Astrocyte of the cerebellum (primary cell): ENCODE measurements around the gene PARD3B.

ENCODE experiments used
- DNase-seq: peaks from one replicate; pipeline ENCODE4 v3.0.0-alpha.2; 2011; ENCODE audit warnings: low read depth
- H3K4me3 ChIP-seq: 2 replicates; pipeline ENCODE4 v1.5.1; 2011; ENCODE audit warnings: mild to moderate bottlenecking, low read depth, low read length, moderate library complexity
- in situ Hi-C: cut with HindIII; loops from 2 replicates; pipeline ENCODE4 v1.10.0; 2017; ENCODE audit warnings: low sequenced_read_pairs
- TF ChIP-seq, protein P1 (sequence below): IDR thresholded peaks from 2 replicates; pipeline ENCODE4 v1.5.1; 2012; ENCODE audit warnings: low read length, low read depth, moderate library complexity, mild to moderate bottlenecking; ENCODE audit errors: missing control alignments

The PARD3B gene

DNA sequence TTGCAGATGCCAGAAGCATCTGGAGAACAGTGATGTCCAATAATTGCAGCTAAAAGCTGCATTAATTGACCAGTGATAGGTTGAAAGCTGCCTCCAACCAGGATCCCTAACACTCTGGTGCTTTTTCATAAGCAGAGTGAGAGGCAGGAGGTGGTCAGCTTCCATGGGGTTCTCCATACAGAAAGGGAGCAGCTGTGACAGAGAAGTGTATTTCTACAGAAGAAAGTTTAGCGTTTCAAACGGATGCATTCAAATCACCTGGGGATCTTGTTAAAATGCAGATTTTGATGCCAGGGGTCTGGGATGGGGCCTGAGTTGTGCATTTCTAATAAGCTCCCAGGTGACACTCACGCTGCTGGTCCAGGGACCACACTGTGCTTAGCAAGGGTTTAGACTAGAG lies 920.5 kb downstream of the PARD3B start:
- DNase-seq = no peak
- no peak overlapping the region for H3K4me3 ChIP-seq
- TF ChIP-seq, protein P1, sequence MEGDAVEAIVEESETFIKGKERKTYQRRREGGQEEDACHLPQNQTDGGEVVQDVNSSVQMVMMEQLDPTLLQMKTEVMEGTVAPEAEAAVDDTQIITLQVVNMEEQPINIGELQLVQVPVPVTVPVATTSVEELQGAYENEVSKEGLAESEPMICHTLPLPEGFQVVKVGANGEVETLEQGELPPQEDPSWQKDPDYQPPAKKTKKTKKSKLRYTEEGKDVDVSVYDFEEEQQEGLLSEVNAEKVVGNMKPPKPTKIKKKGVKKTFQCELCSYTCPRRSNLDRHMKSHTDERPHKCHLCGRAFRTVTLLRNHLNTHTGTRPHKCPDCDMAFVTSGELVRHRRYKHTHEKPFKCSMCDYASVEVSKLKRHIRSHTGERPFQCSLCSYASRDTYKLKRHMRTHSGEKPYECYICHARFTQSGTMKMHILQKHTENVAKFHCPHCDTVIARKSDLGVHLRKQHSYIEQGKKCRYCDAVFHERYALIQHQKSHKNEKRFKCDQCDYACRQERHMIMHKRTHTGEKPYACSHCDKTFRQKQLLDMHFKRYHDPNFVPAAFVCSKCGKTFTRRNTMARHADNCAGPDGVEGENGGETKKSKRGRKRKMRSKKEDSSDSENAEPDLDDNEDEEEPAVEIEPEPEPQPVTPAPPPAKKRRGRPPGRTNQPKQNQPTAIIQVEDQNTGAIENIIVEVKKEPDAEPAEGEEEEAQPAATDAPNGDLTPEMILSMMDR = no peak
- in situ Hi-C loops = no loop called here

DNA sequence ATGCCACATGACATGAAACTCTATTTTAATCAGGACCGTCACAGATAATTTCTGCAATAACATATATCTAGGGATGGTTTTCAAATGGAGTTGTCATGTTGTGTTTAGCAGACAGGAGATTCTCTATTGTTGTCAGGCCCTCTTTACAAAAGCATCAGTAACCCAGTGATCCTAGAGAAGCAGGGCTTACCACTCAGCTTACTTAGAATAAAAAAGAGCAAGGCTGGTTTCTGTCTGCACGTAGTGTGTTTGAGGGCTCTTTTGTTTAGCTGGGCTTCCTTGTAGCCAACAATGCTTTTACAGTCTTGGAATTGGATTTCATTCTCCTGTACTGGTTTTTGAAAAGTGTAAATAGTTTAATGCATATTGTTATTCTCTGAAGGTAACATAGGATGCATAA lies 926.5 kb downstream of the PARD3B start:
- TF ChIP-seq, protein P1 = no peak
- DNase-seq = no peak
- in situ Hi-C loops = no loop called here
- H3K4me3 ChIP-seq = no peak overlapping the region

DNA sequence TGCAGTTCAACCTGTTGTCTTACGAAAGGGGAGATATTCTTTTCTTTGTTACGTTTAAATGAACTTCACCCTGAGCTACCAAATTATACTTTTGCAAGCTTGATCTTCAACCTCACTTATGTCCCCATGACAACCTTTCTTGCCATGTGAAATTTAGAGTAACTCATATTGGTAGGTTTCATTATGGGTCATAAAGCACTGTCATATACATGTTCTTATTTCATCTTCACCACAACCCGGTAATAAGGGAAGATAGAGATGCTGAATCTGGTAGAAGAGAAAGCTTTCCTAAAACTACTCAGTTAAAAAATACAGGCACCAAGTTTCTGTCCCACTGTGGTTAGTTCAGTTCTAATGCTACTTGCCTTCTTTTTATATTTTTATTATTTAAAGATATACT lies 928.5 kb downstream of the PARD3B start:
- DNase-seq = no peak
- TF ChIP-seq, protein P1 = no peak
- H3K4me3 ChIP-seq = no peak overlapping the region
- in situ Hi-C loops = no loop called here

DNA sequence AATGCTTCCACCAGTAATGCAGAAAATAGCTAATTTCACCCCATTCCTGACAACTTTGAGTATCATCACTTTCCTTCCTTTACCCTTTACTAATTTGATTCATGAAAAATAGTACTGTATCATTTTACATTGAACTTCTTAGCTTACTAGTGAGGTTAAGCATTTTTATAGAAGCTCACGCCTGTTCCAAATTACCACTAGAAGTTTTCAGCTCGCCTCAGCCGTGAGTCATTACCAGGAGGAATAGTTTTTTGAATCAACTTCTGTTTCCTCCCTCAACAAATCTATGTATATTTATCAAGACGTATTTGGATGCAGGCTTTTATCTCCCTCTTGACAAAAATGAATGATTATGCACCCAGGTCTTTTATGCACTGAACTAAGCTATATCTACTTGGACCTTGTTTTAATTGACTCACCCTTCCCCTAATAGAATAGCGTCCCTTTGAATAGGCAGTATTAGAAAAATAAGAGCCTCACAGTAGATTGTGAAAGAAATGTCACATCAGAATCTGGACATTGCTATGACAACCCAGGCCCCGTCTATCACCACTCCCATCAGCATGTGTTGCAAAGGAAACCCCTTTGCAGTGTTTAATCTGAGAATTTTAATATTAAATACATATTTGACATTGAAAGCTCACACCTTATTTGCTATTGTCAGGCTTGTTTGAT lies 929.6 kb downstream of the PARD3B start:
- no peak overlapping the region for H3K4me3 ChIP-seq
- no peak for DNase-seq
- in situ Hi-C loops = no loop called here
- TF ChIP-seq, protein P1 = no peak

DNA sequence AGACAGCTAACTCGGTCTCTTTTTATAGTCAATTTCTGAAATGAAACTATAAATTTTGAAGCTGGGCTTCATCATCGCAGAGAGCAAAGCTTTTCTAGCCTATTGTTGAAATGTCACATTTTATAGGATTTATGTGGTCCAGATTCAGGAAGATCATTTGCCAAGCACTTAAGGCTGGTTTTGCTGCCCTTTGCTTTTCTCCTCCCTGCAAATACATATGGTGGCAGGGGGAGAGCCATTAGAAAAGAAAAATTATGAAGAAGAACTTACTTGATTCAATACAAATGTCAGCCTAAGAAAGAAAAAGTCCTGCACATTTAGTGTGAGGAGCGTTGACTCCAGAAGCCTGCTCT lies 930.1 kb downstream of the PARD3B start:
- TF ChIP-seq, protein P1 = no peak
- no peak for DNase-seq
- in situ Hi-C loops = no loop called here
- H3K4me3 ChIP-seq = no peak overlapping the region

DNA sequence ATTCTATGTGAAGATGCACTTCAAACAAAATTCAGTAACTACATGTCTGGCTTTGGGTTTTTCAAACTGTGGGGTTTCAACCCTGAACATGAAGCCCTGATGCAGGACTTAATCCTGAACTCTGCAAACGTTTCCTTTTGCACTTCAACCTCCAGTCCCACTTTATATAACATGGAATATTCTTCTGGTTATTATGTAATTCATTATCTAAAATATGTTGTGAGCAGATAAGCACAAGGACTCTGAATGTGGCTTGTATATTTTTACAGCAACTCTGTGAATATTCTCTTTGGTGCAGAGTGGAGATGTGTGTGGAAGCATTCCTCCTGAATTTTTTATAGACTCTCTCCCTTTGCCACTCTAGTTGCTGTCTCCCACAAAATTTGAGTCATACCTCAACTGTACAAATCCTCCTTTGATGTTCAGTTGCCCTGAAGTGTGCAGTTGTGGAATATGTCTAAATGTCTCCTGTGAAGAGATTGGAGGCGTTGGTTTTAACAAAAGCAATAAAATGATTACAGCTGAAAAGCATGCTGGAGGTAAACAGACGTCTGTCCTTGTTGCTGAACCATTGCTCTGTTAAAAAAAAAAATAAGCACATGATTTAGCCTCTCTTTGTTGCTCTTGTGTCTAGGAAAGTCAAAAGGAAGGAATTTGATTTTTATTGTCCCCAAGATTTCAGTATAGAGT lies 931.9 kb downstream of the PARD3B start:
- DNase-seq = no peak
- TF ChIP-seq, protein P1 = no peak
- no peak overlapping the region for H3K4me3 ChIP-seq
- in situ Hi-C loops = no loop called here
